GM19452 (cell line): ENCODE data around the gene AIM2.

Source experiments
- ATAC-seq: cut with Tn5 transposase; IDR thresholded peaks from one replicate; pipeline ENCODE4 v1.9.1; 2021; ENCODE audit not compliant: unreplicated experiment

AIM2 gene

DNA sequence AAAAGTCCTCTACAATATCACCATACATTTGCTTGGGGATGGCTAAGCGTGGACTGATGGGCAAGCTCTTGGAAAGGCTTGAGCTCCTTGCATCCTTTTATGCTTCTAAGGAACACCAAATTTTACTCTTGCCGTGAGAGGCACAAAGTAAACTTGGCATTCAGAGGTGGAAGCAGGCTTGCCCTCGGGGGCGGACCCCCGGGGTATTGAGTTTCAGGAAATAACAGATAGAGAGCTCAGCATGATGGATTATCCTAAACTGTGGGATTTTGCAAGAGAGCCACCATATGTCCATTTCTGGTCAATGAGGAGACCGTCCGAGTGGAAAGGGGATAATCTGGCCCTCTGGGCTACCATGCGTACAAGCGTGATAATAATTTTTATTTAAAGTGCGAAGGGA is 52.8 kb downstream of the AIM2 start:
- ATAC-seq = no peak

DNA sequence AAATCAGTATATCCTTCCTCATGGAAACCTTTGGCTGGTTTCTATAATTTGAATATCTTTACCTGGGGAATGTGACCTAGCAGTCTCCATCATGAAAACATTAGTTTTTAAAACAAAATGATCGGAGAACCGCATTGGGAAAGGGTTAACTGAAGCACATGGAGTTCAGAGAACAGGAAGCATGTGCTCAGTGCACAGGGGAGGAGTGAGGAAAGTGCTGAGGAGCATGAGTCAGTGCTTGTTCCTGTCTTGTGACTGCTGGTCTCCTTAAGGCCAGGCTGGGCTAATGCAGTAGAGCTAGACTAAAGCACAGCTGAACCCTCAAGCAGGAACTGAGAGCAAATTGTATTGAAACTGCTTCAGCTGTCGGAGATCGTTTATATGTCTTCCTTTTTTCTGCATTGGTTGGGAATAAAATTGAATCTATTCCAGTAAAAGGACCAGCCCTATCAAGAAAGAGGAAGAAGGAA is 61.1 kb downstream of the AIM2 start:
- ATAC-seq = peak; percentile 92

DNA sequence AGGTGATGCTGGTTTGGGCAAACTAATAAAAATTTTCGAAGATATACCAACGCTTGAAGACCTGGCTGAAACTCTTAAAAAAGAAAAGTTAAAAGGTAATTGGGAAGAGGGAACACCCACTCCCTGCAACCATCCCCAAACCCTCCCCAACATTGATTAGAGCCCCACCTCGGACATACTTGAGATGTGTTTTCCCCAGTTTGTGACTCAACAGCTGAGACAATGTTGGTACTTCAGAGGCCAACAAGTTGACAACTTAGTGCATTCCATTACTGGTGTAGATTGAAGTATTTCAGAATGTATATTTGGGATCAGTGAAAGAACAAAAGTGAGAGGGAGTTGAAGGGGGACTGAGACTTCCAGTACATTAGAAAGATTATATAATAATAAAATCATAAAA is 61.7 kb downstream of the AIM2 start:
- no peak for ATAC-seq

DNA sequence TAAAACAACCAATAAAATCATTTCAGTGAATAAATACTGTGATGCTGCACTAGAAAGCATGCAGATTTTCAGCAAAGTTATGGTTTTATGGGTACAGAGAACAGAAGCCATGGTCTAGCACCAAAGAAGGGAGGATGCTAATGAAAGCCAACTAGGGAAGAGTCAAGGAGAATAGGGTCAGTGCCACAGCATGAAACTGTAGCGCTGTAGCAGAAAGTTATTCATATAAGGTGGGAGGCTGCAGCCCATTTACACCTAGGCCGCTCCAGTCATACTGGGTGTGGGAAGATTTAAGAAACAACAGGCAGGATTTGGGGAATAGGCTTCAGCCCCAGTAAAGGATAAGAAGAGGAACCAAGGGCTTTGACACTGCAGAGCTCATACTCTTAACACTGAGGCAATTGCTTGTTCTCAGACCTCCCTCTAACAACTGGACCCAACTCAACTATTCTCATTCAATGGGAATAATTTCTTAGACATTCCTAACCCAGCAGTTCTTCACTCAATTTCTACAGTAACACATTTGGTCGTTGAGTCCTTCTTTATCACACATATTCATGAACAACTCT is 62.5 kb downstream of the AIM2 start:
- ATAC-seq = no peak

DNA sequence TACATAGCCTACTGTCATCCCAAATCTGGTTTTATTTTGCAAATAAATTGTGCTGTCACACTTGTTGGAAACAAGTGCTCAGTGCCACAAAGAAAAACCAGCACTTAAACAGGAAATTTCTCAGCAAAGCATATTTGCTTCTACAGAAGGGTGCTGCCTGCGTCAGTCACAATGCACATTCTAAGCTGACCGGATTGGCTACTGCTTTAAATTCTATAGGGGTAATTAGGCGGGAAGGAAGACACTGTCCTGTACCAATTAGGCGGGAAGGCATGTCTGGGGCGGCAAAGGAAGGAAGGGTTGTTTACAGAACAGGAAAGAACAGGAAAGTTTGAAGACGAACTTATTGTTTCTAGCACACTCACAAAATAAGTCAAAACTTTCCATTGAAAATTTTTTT is 64.1 kb downstream of the AIM2 start:
- ATAC-seq = peak; percentile 31
